ENCODE data around the gene TAB2.

TAB2 gene

GRCh38 chr6:149311293-149311692, 6.2 kb upstream of the TAB2 start (continued):
- TF ChIP-seq ZBTB49 (tag by site-specific recombination; IDR thresholded peaks at IDR 0.05; ENCODE audit: low read depth) (no peak), SP7 (tag by site-specific recombination; IDR thresholded peaks at IDR 0.05) (no peak), ZNF341 (tag by site-specific recombination; IDR thresholded peaks at IDR 0.05; ENCODE audit: low read depth) (no peak), ZSCAN30 (tag by site-specific recombination; IDR thresholded peaks at IDR 0.05) (no peak), ZNF248 (tag by site-specific recombination; IDR thresholded peaks at IDR 0.05) (no peak), ZNF16 (tag by site-specific recombination; IDR thresholded peaks at IDR 0.05; ENCODE audit: low read depth) (no peak), ZNF366 (tag by site-specific recombination; conservative IDR thresholded peaks at IDR 0.05) (no peak), WT1 (tag by site-specific recombination; IDR thresholded peaks at IDR 0.05) (no peak), YY2 (tag by site-specific recombination; IDR thresholded peaks at IDR 0.05) (no peak)

- H3K36me3 ChIP-seq (ENCODE audit: control insufficient read depth in 2 of 2, insufficient read depth in 1 of 2, low read length in 2 of 2) = no peaks in the 10 kb centered on the region
- no peak overlapping the region for H3K27ac ChIP-seq (ENCODE audit: extremely low read depth, low read depth, low read length)
- no peak overlapping the region for H3K4me3 ChIP-seq (ENCODE audit: low read depth, low read length)
- ChIA-PET POLR2A (no interaction called here), CTCF (no interaction called here)
- no peaks in the 10 kb centered on the region for H3K9me3 ChIP-seq (ENCODE audit: control insufficient read depth, insufficient read depth, low read depth, low read length)
- no peak for TF ChIP-seq ZNF202 (tag by site-specific recombination; IDR thresholded peaks at IDR 0.05; ENCODE audit: borderline replicate concordance)
- TF ChIP-seq ZNF26 (tag by site-specific recombination; IDR thresholded peaks at IDR 0.05) = no peak
- TF ChIP-seq SCRT2 (tag by site-specific recombination; IDR thresholded peaks at IDR 0.05) = no peak
- TF ChIP-seq ZNF266 (tag by site-specific recombination; IDR thresholded peaks at IDR 0.05; ENCODE audit: low read depth) = no peak
- TF ChIP-seq MEIS1 (CRISPR knock-in tag; IDR thresholded peaks at IDR 0.05; ENCODE audit: borderline replicate concordance) = no peak
- no peak for TF ChIP-seq PRDM2 (tag by site-specific recombination; IDR thresholded peaks at IDR 0.05; ENCODE audit: borderline replicate concordance)
- no peak for TF ChIP-seq ZNF76 (tag by site-specific recombination; IDR thresholded peaks at IDR 0.05; ENCODE audit: borderline replicate concordance, low read depth)
- no peak for TF ChIP-seq ZNF530 (tag by site-specific recombination; IDR thresholded peaks at IDR 0.05; ENCODE audit: low read depth)
- no peak for TF ChIP-seq ZNF133 (tag by site-specific recombination; IDR thresholded peaks at IDR 0.05)
- TF ChIP-seq ZNF623 (tag by site-specific recombination; IDR thresholded peaks at IDR 0.05) = no peak
- no peak for TF ChIP-seq ZBTB1 (tag by site-specific recombination; IDR thresholded peaks at IDR 0.05)
- TF ChIP-seq ZNF223 (tag by site-specific recombination; IDR thresholded peaks at IDR 0.05) = no peak
- no peaks in the 10 kb centered on the region for H3K4me1 ChIP-seq (ENCODE audit: control insufficient read depth, insufficient read depth, low read length)
These were observed 5.7 kb upstream of the TAB2 start for GRCh38 chr6:149311766-149312165.
